K562 (cell line): ENCODE results near the gene MRPS31. TPM values are rescaled to one million over a fixed set of nuclear protein-coding genes. Genes with fewer than 3 reads are reported as not detected.
A peak's percentile ranks its signal among the peaks of the same experiment; 100 is the strongest.

Experiments used
- ATF1 ChIP-seq, 2 experiments: fragments of 450-650 bp in 1 of 2; IDR thresholded peaks; 2 replicates each; pipeline ENCODE4 v1.6.1; 2016; ENCODE audit warnings: missing compliant biosample characterization in 1 of 2, missing genetic modification characterization in 1 of 2
- BDP1 ChIP-seq: IDR thresholded peaks from 3 replicates; pipeline ENCODE4 v1.6.1; 2011; ENCODE audit not compliant: insufficient read length, insufficient read depth
- DMBX1 ChIP-seq: fragments of 250-450 bp; sonication (Bioruptor Pico); IDR thresholded peaks from 2 replicates; pipeline ENCODE4 v1.8.0; 2022; ENCODE audit warnings: inconsistent platforms, mild to moderate bottlenecking, moderate library complexity, borderline replicate concordance
- E2F3 ChIP-seq: fragments of 250-450 bp; sonication (Bioruptor Pico); IDR thresholded peaks from 2 replicates; pipeline ENCODE4 v1.4.0; 2020; ENCODE audit warnings: mild to moderate bottlenecking
- EZH2 ChIP-seq: IDR thresholded peaks from 2 replicates; pipeline ENCODE4 v1.6.1; 2012; ENCODE audit warnings: low read depth, mild to moderate bottlenecking, inconsistent platforms, low read length, borderline replicate concordance
- GABPB1 ChIP-seq: sonication (generic); formaldehyde crosslinking; IDR thresholded peaks from 2 replicates; pipeline ENCODE4 v1.8.0; 2022; ENCODE audit warnings: mild to moderate bottlenecking, missing genetic modification reagents
- ILF3 ChIP-seq: fragments of 450-650 bp; IDR thresholded peaks from 2 replicates; pipeline ENCODE4 v1.6.1; 2018; ENCODE audit warnings: antibody characterized with exemption, mild to moderate bottlenecking, moderate library complexity, borderline replicate concordance
- ILK ChIP-seq: fragments of 450-650 bp; IDR thresholded peaks from 2 replicates; pipeline ENCODE4 v1.6.1; 2016; ENCODE audit warnings: missing genetic modification characterization, low read depth, mild to moderate bottlenecking, missing compliant biosample characterization, moderate library complexity, borderline replicate concordance
- KLF1 ChIP-seq: fragments of 450-650 bp; IDR thresholded peaks from 2 replicates; pipeline ENCODE4 v1.6.1; 2016; ENCODE audit warnings: missing genetic modification characterization, missing compliant biosample characterization
- KLF13 ChIP-seq: fragments of 450-650 bp; IDR thresholded peaks from 2 replicates; pipeline ENCODE4 v1.6.1; 2016; ENCODE audit warnings: missing genetic modification characterization, low read depth, mild to moderate bottlenecking, missing compliant biosample characterization, moderate library complexity, borderline replicate concordance
- MYC ChIP-seq, 2 experiments: fragments of 250-450 bp in 1 of 2; sonication (Bioruptor Pico) in 1 of 2; IDR thresholded peaks; 2 replicates each; pipeline versions ENCODE4 v1.5.1 to v1.6.1; 2012 to 2021; ENCODE audit warnings: low read depth in 2 of 2, borderline replicate concordance in 1 of 2, improper control_type of control experiment in 1 of 2, low read length in 1 of 2, mild to moderate bottlenecking in 1 of 2, moderate library complexity in 1 of 2
- POLR2G ChIP-seq: fragments of 200-400 bp; formaldehyde crosslinking; IDR thresholded peaks from 2 replicates; pipeline ENCODE4 v1.6.1; 2017; ENCODE audit warnings: low read depth, mild to moderate bottlenecking, antibody characterized with exemption, low read length, moderate library complexity
- PRMT5 ChIP-seq: sonication (generic); formaldehyde crosslinking; IDR thresholded peaks from 2 replicates; pipeline ENCODE4 v1.5.0; 2020; ENCODE audit warnings: missing genetic modification reagents
- RFX7 ChIP-seq: fragments of 250-450 bp; sonication (Bioruptor Pico); IDR thresholded peaks from 2 replicates; pipeline ENCODE4 v1.5.1; 2021; ENCODE audit warnings: mild to moderate bottlenecking
- RHOXF2B ChIP-seq: fragments of 250-450 bp; sonication (Bioruptor Pico); conservative IDR thresholded peaks from 2 replicates; pipeline ENCODE4 v1.5.1; 2021
- RUNX1 ChIP-seq: sonication (generic); IDR thresholded peaks from 2 replicates; pipeline ENCODE4 v1.6.1; 2016; ENCODE audit warnings: antibody characterized with exemption, low read depth
- SPI1 ChIP-seq: IDR thresholded peaks from 2 replicates; pipeline ENCODE4 v1.6.1; 2011; ENCODE audit warnings: low read depth, low read length, control low read depth, borderline replicate concordance
- SREBF2 ChIP-seq: sonication (generic); formaldehyde crosslinking; IDR thresholded peaks from 2 replicates; pipeline ENCODE4 v1.4.0; 2020; ENCODE audit warnings: mild to moderate bottlenecking, missing genetic modification reagents
- TOE1 ChIP-seq, 2 experiments: fragments of 450-650 bp in 1 of 2; sonication (generic) in 1 of 2; formaldehyde crosslinking in 1 of 2; IDR thresholded peaks; 2 replicates each; pipeline versions ENCODE4 v1.7.1 to v1.8.0; 2016 to 2022; ENCODE audit warnings: borderline replicate concordance in 2 of 2, mild to moderate bottlenecking in 2 of 2, antibody characterized with exemption in 1 of 2, inconsistent platforms in 1 of 2, low read depth in 1 of 2, missing genetic modification reagents in 1 of 2, moderate library complexity in 1 of 2
- ZNF324 ChIP-seq: fragments of 250-450 bp; sonication (Bioruptor Pico); IDR thresholded peaks from 2 replicates; pipeline ENCODE4 v1.4.0; 2020; ENCODE audit warnings: mild to moderate bottlenecking
- ZNF586 ChIP-seq: fragments of 450-650 bp; formaldehyde crosslinking; conservative IDR thresholded peaks from 2 replicates; pipeline ENCODE4 v1.4.0; 2020; ENCODE audit warnings: mild to moderate bottlenecking, moderate library complexity
- ZNF668 ChIP-seq: fragments of 250-450 bp; sonication (Bioruptor Pico); IDR thresholded peaks from 2 replicates; pipeline ENCODE4 v1.8.0; 2022; ENCODE audit warnings: mild to moderate bottlenecking, inconsistent platforms
- ZNF830 ChIP-seq: fragments of 250-450 bp; sonication (Bioruptor Pico); IDR thresholded peaks from 2 replicates; pipeline ENCODE4 v1.5.0; 2021; ENCODE audit warnings: mild to moderate bottlenecking
- polyA plus RNA-seq, 8 experiments: library from polyadenylated mRNA; depleted of rRNA in 4 of 8; stranded (reverse) in 5 of 8; unstranded in 3 of 8; fragments of >200 nt; fragmentation: Nextera tagmentation in 2 of 8; fragmentation: Illumina TruSeq in 1 of 8; extraction: Ambion mirVana in 2 of 8; extraction: Trizol in 1 of 8; gene quantifications; 2 replicates each; pipeline versions ENCODE4 v1.2.1 to v1.2.3, GENCODE V29; 2011 to 2014; ENCODE audit warnings: inconsistent platforms in 1 of 8, missing spikeins in 1 of 8
- total RNA-seq, 7 experiments: library from RNA; depleted of rRNA in 6 of 7; stranded (reverse); fragments of >200 nt in 6 of 7; fragmentation: Illumina TruSeq in 2 of 7; extraction: Trizol in 2 of 7; gene quantifications; 2 replicates each; pipeline versions ENCODE4 v1.2.1 to v1.2.3, GENCODE V29; 2011 to 2021; ENCODE audit warnings: low replicate concordance in 1 of 7
- TF ChIP-seq, protein P1 (sequence below): sonication (generic); formaldehyde crosslinking; IDR thresholded peaks from 2 replicates; pipeline ENCODE4 v1.8.1; 2023; ENCODE audit warnings: mild to moderate bottlenecking, missing genetic modification reagents, moderate library complexity
- TF ChIP-seq, protein P2 (sequence below): IDR thresholded peaks from 2 replicates; pipeline ENCODE4 v1.6.1; 2016; ENCODE audit warnings: missing genetic modification characterization, missing compliant biosample characterization

MRPS31 gene
- total and polyA plus RNA-seq, 9 of the 15 experiments (the other 6 are each of a cell fraction or from before 2014, with no cell fraction given), result 20.3 to 57.8 (median 37.1) TPM

DNA sequence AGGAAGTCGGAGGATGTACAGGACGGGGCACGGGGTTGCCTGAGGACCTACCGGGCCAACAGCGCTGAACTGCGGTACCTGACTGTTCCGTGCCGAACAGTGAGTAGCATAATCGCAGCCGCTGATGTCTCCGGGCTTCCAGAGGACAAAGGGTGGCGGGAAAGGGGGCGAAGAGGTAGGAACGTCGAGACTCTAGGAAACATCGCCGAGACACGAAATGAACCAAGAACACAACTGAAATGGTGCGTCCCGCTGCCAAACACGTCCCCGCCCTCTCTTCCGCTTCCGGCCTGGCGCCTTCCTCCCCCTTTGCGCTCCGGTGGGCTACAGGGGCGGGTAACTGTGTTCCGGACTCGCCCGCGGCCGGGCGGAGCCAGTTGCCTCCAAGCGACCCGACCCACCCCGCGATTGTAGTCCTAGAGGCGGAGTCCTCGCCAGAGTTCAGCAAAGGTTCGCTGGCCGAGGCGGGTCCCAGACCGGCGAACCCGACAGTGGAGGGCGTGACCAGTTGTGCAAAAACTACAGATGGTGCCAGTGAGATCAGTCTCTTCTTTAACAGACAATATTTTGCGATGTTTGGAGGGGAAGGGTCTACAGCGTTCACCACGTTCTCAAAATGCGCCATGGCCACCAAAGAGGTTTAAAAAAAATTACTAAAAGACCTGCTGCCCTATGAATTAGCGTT is at the start of gene MRPS31 (continued):
- peak; percentile 82; the same call in 1 of the 2 replicates for TF ChIP-seq TOE1 (IDR thresholded peaks at IDR 0.05; ENCODE audit: borderline replicate concordance)
- TF ChIP-seq TOE1 (CRISPR knock-in tag; IDR thresholded peaks at IDR 0.05; ENCODE audit: borderline replicate concordance, low read depth), result no peak
- peak; percentile 78; the same call in 1 of the 2 replicates for TF ChIP-seq KLF1
- TF ChIP-seq RHOXF2B, result no peak
- no peak for TF ChIP-seq RUNX1
- TF ChIP-seq KLF13 (tag), result peak; percentile 60; the same call in 1 of the 2 replicates
- 0 out of 2 replicates have a peak, but pooled peaks have one; percentile 11 for TF ChIP-seq SPI1
- no peak for TF ChIP-seq DMBX1 (CRISPR knock-in tag)
- TF ChIP-seq E2F3, result no peak
- TF ChIP-seq BDP1, result no peak
- TF ChIP-seq, protein P1, sequence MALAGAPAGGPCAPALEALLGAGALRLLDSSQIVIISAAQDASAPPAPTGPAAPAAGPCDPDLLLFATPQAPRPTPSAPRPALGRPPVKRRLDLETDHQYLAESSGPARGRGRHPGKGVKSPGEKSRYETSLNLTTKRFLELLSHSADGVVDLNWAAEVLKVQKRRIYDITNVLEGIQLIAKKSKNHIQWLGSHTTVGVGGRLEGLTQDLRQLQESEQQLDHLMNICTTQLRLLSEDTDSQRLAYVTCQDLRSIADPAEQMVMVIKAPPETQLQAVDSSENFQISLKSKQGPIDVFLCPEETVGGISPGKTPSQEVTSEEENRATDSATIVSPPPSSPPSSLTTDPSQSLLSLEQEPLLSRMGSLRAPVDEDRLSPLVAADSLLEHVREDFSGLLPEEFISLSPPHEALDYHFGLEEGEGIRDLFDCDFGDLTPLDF, result no peak
- no peak for TF ChIP-seq SREBF2 (CRISPR knock-in tag)
- TF ChIP-seq, protein P2, sequence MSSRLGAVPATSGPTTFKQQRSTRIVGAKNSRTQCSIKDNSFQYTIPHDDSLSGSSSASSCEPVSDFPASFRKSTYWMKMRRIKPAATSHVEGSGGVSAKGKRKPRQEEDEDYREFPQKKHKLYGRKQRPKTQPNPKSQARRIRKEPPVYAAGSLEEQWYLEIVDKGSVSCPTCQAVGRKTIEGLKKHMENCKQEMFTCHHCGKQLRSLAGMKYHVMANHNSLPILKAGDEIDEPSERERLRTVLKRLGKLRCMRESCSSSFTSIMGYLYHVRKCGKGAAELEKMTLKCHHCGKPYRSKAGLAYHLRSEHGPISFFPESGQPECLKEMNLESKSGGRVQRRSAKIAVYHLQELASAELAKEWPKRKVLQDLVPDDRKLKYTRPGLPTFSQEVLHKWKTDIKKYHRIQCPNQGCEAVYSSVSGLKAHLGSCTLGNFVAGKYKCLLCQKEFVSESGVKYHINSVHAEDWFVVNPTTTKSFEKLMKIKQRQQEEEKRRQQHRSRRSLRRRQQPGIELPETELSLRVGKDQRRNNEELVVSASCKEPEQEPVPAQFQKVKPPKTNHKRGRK (tag), result no peak
- TF ChIP-seq POLR2G, result peak; percentile 77
- no peak for TF ChIP-seq PRMT5 (CRISPR knock-in tag)
- no peak for TF ChIP-seq ATF1 (CRISPR knock-in tag; IDR thresholded peaks at IDR 0.05)
- peak; percentile 64; the same call in 1 of the 2 replicates for TF ChIP-seq ATF1 (tag; IDR thresholded peaks at IDR 0.05)
- TF ChIP-seq RFX7, result no peak
- no peak for TF ChIP-seq ZNF830 (CRISPR knock-in tag)
- no peak for TF ChIP-seq ZNF668 (CRISPR knock-in tag)
- TF ChIP-seq ILK, result no peak
- no peak for TF ChIP-seq ZNF324 (CRISPR knock-in tag)
- TF ChIP-seq EZH2, result no peak
- TF ChIP-seq ILF3, result no peak
- TF ChIP-seq MYC (IDR thresholded peaks at IDR 0.05; ENCODE audit: low read depth, low read length), result peak; percentile 73
- TF ChIP-seq MYC (CRISPR knock-in tag; IDR thresholded peaks at IDR 0.05; ENCODE audit: borderline replicate concordance, low read depth), result no peak
- TF ChIP-seq GABPB1 (CRISPR knock-in tag), result peak; percentile 100
- no peak for TF ChIP-seq ZNF586 (CRISPR knock-in tag)
